ENCODE data around the gene ZIC2.

The ZIC2 gene

GRCh38 chr13:99986741-99987140 lies 5.2 kb downstream of the ZIC2 start:
- no peak for DNase-seq (ENCODE audit: low spot score)

GRCh38 chr13:99987154-99988019 lies 5.8 kb downstream of the ZIC2 start:
- DNase-seq (ENCODE audit: low spot score), result no peak

- DNase-seq (ENCODE audit: low spot score), result no peak
Measured at GRCh38 chr13:99988529-99989275, 7.1 kb downstream of the ZIC2 start.

- no peak for DNase-seq (ENCODE audit: low spot score)
Measured at GRCh38 chr13:99989276-99990125, 7.9 kb downstream of the ZIC2 start.

- DNase-seq (ENCODE audit: low spot score), result no peak
Measured at GRCh38 chr13:99990126-99990977, 8.8 kb downstream of the ZIC2 start.

- DNase-seq (ENCODE audit: low spot score), result no peak
Measured at GRCh38 chr13:99991013-99991827, 9.6 kb downstream of the ZIC2 start.

- no peak for DNase-seq (ENCODE audit: low spot score)
Measured at GRCh38 chr13:99991828-99992775, 10.5 kb downstream of the ZIC2 start.

GRCh38 chr13:99992949-99993351 lies 11.4 kb downstream of the ZIC2 start:
- DNase-seq (ENCODE audit: low spot score), result no peak

- no peak for DNase-seq (ENCODE audit: low spot score)
Measured at GRCh38 chr13:99993660-99994637, 12.4 kb downstream of the ZIC2 start.

- DNase-seq (ENCODE audit: low spot score), result no peak
Measured at GRCh38 chr13:99994638-99995020, 13.0 kb downstream of the ZIC2 start.

- no peak for DNase-seq (ENCODE audit: low spot score)
Measured at GRCh38 chr13:99995104-99995588, 13.6 kb downstream of the ZIC2 start.

- DNase-seq (ENCODE audit: low spot score), result no peak
Measured at GRCh38 chr13:99995589-99996380, 14.2 kb downstream of the ZIC2 start.

- no peak for DNase-seq (ENCODE audit: low spot score)
Measured at GRCh38 chr13:99996381-99996973, 14.9 kb downstream of the ZIC2 start.

- DNase-seq (ENCODE audit: low spot score), result no peak
Measured at GRCh38 chr13:99997702-99998214, 16.2 kb downstream of the ZIC2 start.

- no peak for DNase-seq (ENCODE audit: low spot score)
Measured at GRCh38 chr13:99998261-99998660, 16.7 kb downstream of the ZIC2 start.

GRCh38 chr13:100014621-100015020 lies 33.0 kb downstream of the ZIC2 start:
- no peak for DNase-seq (ENCODE audit: low spot score)

Measured in activated CD4-positive, alpha-beta T cell treated with anti-CD3 and anti-CD28 coated beads, Interleukin-2, Interleukin-4, amounts not matched to agents 100 ng/mL and 50 ng/mL, durations not matched to agents 16 hours and 8 hours (primary cell).